ENCODE measurements around the gene PDZD8.
A peak's percentile ranks its signal among the peaks of the same experiment; 100 is the strongest.

The PDZD8 gene, protein sequence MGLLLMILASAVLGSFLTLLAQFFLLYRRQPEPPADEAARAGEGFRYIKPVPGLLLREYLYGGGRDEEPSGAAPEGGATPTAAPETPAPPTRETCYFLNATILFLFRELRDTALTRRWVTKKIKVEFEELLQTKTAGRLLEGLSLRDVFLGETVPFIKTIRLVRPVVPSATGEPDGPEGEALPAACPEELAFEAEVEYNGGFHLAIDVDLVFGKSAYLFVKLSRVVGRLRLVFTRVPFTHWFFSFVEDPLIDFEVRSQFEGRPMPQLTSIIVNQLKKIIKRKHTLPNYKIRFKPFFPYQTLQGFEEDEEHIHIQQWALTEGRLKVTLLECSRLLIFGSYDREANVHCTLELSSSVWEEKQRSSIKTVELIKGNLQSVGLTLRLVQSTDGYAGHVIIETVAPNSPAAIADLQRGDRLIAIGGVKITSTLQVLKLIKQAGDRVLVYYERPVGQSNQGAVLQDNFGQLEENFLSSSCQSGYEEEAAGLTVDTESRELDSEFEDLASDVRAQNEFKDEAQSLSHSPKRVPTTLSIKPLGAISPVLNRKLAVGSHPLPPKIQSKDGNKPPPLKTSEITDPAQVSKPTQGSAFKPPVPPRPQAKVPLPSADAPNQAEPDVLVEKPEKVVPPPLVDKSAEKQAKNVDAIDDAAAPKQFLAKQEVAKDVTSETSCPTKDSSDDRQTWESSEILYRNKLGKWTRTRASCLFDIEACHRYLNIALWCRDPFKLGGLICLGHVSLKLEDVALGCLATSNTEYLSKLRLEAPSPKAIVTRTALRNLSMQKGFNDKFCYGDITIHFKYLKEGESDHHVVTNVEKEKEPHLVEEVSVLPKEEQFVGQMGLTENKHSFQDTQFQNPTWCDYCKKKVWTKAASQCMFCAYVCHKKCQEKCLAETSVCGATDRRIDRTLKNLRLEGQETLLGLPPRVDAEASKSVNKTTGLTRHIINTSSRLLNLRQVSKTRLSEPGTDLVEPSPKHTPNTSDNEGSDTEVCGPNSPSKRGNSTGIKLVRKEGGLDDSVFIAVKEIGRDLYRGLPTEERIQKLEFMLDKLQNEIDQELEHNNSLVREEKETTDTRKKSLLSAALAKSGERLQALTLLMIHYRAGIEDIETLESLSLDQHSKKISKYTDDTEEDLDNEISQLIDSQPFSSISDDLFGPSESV

DNA sequence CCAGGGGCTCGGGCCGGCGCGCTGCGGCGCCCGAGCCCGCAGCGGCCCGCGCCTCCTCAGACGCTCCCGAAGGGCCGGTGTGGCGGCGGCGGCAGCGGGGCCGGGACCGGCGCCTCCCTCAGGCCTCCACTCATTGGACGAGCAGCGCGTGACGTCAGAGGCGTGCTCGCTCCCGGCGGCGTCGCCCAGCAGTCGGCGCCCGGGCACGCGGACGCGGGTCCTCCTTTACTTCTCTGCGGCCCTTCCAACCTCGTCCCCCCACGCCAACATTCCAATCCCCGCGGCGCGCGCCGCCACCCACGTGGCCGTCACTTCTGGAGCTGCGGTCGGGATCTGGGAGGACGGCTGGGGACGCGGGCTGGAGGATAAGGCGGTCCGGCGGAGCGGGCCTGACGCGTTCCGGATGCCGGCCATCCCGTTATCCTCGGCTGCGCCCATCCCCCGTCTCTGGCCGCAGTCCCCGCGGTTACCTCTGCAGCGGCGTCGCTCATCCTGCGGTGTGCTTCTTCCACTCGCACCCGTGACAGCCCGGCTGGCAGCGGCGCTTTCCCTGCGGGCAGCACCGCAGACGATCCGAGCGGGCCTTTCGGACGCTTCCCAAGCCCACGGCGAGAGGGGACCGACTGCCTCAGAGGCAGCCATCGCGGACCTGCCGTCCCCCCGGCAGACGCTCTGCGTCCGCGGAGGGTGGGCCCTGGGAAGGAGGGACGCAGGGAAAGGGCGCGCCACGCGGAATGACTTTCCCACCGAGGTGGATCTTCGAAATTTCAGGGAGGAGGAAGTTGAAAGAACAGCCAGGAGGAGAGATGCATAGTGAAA, at the start of gene PDZD8:
TSS of gene PDZD8 (minus strand) at position 81 of the 819 bp plus-strand sequence. CDS start 213 bp downstream, outside the sequence.
- peak; percentile 82 to 89 (median 84) for DNase-seq

DNA sequence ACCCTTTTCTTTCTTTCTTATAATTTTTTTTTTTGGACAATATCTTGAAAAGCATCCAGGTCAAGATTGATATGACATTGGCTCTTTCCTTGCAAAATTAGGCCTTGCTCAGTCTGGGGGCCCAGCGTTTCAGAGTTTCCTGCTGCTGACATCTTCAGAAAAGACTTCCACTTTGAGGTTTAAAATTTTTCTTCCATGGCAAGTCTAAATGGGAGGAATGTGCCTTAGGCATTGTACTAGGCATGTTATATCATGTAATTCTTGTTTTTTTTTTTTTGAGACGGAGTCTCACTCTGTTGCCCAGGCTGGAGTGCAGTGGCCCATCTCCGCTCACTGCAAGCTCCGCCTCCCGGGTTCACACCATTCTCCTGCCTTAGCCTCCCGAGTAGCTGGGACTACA, 48.9 kb upstream of the PDZD8 start:
- no peak for DNase-seq

DNA sequence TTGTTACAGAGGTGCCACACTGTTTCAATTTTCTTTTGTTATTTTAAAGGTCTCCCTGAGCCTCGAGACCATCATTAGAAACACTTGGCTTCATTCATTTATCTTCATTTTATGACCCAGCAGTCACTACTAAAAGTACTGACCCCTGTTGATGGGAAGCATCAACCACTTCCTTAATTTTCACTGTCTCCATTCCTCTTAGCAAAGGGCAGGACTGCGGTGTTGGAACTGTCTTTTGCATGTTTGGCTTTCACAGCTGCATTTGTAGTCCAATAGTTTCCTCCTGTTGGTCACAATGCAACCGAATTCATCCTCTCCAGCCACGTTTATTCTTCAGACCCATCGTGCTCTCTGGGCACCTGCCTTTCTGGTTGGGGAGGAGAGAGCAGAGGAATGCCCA, 46.7 kb upstream of the PDZD8 start:
- DNase-seq: no peak

DNA sequence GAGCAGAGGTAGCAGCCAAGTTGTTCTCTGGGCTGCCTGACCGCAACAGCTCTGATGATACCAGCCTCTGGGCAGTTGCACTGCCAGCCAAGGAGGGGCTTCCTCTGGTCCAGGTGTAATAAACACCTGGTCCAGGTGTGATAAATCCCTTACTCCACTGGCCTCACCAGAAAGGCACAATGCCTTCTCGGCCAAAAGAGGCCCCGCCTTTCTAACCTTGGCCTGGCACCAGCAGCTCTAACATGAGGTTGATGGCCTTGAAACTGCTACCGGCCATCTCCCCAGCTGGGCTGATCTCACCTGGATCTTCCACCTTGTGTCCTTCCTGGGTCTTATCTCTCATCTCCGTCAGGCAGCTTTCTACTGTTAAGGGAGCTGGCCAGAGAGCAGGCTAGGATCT, 45.5 kb upstream of the PDZD8 start:
- DNase-seq: no peak

DNA sequence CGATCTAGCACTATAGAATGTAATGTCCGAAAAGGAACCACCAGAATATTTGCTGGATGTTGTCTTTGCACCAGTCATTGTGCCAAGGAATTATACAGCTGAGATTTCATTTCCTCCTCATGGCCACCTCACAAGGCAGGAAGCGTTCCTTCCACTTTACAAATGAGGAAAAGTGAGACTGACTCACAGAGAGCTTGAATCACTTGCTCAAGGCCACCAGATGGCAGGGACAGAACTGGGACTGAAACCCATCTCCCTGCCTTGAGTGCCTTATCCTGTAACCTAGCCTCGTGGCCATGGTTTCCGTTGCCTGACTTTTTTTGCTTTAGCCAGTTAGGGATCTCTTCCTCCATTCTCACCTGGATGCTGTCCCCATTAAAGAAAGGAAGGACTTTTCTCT, 44.7 kb upstream of the PDZD8 start:
- DNase-seq: no peak

DNA sequence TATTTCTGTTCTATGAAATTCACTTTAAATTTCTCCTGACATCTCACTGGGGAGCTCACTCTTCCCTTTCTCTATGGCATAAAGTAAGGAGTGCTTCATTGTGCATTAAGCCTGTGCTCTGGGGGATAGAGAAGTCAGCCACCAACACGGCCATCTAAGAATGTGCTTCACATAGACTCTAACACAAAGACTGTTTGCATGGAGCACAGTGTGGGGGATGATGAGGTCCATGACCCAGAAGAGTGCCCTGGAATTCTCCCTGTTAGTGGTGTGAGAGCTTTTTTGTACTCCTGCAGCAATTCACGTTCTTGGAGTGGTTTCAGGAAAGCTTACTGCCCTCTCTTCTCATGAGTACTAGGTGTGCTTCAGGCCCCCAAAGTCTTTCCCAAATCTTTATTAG, 43.9 kb upstream of the PDZD8 start:
- no peak for DNase-seq

DNA sequence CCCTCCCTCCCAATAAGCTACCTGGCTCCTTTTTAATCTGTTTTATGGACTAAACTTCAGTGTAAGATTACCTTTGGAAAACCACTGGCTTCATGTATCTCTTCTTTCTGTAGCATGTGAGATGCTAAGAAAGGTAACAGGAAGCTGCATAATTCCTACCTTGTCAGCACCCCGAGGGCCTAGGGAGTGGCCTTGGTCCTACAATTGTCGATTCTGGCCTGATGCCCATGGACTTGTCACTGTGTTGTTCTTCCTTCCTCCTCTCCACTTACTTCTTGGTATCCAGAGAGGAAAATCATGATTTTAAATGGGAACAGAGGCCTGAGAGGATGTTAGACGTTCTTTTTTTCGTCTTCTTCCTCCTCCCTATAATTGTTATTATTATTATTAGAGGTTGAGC, 42.9 kb upstream of the PDZD8 start:
- DNase-seq: no peak

DNA sequence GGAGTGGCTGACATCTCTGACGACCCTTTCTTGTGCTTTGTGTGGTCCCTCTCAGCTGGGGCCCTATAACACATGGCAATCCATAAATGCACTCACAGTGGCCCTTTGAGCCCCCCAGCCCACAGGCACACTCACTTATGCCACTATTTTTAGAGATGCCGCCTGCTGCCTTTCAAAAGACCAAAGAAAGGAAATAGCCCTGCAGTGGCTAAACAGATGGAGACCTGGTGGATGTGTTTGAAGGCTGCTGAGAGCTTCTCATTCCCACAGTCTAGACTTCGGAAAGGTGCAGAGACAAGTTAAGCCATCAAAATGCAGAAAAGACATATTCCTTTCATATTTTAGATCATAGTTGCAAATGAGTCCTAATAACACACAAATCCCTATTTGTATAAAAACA, 42.0 kb upstream of the PDZD8 start:
- DNase-seq: no peak

DNA sequence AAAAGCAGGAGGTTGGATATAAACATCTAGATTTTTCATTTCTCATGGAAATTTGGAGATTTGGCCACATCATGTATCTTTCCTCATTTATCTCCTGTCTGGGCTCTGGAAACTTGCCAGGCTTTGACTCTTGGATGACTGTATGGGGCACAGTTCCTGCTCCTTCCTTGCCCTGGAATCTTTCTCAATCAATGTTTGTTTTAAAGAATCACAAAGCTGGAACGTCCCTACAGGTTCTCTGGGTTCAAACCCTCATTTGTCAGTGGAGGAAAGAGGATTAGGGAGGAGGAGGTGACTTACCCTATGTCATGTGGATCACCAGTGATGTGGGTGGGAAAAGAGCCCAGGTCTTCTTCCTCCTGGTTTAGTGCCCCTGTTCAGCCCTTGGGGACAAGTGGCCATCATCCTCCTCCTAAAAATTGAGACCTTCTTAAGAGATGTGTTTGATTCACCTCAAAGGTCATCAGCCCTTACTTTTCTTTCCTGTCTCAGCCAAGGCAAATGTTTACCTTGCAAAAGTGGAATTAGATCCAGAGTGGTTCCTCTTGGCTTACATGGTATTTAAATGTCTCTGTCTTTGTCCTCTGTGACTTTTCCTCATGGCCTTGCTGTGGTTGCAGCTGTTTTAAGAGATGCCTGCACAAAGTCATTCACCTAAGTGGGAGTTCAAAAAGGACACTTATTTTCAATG, 38.8 kb upstream of the PDZD8 start:
- DNase-seq: no peak

DNA sequence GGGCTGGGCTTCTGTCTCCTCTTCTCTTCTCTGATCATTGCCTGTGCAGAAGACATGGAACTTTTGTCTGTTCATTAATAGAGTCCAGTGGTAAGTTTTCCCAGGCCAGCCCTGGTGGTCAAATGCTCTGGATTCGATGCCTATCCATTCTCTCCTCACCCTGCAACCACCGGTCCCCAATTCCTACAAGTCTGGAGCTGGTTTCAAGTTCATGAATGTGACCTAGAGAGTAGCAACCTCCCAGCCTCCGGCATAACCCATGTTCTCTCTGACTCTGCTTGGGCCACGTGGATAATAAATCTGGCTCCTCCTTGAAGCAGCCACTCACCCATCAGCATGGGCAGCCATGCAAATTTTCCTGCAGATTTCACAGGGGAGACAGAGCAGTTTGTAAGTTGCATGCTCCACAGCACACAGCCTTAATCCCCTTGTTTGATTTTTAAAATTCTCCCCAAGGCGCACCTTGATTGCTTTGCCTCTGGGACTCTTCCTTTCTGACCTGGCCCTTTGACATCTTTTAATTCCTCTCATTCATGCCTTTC, 37.3 kb upstream of the PDZD8 start:
- DNase-seq: no peak

DNA sequence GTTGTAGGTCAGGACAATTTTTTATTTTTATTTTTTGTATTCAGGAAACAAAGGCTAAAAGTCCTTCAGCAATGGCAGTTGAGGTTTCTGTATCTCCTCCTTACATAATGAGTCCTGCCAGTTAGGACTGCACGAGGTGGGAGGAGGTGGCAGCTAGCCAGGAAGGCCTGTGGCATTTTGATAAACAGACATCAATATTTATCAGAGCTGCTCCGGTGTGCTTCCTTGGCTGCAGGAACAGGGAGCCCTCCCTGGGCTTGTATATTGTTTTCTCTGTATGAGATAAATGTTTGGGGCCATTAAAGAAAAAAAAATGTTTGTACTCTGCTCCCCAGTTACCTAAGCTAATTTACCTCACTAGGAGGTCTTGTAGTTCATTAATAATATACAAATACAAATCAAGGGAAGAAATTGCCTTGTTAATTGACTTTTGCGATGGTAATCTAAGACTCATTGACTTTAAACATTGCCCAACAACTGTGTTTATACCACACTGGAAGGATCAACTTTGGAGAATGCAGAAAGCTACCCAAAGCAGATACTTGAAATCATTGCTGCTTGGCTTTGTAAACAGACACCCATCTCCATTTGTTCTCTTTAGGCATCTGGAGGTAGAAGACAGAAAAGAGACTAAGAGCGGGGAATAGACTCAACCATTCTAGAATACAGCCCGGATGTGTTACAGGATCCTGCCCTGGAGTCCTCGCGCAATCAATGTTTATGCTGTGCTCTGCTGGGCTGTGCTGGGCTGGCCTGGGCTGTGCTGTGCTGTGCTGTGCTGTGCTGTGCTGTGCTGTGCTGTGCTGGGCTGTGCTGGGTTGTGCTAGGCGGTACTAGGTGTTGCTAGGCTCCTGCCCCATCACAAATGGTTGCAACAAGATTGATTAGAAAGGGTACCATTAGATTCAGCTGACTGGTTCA, 36.5 kb upstream of the PDZD8 start:
- no peak for DNase-seq

DNA sequence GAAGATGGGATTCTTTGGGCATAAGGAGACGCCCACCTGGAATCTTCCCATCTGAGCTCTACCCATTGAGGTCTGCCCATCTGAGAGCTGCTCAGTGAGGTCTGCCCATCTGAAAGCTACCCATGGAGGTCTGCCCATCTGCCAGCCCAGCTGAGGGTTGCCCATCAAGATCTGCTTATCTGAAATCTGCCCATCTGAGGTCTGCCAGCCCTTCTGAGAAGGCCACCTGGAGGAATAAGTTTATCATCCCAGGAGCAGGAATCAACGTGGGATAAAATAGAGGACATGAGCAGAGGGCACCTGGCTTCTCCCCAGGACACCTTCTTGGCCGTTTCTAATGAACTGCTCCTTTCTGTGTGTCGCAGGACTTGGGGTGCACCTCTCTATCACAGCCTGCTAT, 35.3 kb upstream of the PDZD8 start:
- no peak for DNase-seq

DNA sequence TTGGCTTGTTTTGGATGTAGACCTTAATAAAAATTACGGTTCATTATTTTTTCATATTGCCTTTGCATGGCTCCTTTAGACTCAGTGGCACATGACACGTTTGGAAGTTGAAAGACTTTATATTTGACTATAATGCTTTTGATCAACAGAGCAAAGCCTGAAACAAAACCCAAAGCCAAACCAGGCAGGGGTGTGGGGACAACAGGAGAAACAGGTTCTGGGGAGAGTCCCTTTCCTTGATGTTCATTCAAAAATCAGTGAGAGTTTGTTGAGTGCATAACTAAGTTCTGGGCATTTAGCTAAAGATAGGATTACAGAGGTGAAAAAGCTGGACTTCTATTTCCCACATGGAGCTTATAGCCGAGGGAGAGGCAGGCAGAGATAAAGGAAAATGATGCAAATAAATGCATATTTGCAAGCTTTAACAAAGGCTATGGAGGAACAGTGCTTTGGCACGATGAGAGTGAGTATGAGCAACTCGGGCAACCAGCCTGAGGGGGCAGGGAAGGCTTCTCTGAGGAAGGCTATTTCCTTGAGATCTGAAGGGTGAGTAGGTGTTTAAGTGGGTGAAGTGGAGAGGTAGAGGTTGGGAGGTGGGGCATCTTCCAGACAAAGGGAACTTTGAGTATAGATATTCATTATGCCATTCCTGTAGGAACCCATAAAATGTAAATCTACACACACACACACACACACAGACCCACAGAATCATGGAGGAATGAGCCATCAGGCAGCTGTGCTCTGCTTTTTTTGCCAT, 34.5 kb upstream of the PDZD8 start:
- DNase-seq: no peak

DNA sequence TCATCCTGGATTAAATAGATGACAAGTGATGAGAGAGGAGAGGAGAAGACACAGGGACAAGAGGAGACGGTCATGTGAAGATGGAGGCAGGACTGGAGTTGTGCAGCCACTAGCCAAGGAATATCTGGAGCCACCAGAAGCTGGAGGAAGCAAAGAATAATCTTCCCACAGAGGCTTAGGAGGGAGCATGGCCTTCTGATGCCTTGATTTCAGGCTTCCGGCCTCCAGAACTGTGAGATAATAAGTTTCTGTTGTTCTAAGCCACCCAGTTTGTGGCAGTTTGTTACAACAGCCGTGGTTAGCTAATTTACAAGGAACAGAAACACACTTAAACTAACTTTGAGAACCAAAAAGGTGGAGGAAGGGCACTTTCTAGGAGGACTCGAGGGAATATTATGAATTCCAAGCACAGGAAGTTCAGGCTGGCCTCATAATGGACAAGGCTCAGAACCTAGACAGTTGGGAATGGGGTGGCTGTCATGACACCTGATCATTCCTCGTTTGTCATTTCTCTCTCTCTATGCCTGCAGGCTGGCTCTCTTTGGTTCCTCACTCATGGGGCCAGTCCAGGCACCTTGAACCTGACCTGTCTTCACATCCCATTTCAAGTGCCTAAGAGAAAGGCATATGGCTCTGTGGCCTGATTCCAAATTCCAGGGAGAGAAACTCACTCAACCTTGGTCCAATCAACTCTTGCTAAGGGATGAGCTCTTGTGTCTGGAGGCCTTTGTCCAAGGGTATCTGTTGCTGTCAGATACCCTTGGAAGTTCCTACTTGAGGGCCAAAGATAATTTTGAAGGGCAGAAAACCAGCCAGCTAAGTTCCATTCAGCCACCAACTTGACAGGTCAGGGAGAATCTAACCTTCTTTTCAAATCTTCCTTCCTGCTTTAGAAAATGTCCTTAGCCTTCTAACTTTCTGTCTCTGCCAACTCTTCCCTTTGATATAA, 33.5 kb upstream of the PDZD8 start:
- no peak for DNase-seq

DNA sequence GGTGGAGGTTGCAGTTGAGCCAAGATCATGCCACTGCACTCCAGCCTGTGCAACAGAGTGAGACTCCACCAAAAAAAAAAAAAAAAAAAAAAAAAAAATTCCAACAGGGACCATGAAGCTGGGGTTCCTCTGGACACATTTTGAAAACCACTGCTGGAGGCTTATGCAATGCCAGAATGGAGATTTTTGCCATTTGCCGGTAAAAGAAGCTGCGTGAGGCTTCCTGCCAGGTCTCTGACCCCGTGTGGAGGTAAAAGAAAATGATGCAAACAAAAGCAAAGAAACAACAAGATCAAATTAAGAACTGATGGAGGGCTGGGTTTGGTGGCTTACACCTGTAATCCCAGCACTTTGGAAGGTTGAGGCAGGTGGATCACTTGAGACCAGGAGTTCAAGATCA, 30.5 kb upstream of the PDZD8 start:
- no peak for DNase-seq

DNA sequence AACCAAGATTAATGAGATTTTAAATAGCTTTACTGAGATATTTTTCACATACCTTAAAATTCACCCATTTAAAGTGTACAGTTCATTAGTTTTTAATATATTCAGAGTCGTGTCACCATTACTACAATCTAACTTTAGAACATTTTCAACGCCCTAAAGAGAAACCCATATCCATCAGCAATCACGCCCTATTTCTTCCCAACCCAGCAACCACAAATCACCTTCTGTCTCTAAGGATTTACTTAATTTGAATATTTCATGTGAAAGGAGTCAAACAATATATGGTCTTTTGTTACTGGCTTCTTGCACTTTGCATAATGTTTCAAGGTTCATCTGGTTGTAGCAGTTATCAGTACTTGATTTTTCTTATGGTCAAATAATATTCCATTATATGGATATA, 25.1 kb upstream of the PDZD8 start:
- DNase-seq: no peak

DNA sequence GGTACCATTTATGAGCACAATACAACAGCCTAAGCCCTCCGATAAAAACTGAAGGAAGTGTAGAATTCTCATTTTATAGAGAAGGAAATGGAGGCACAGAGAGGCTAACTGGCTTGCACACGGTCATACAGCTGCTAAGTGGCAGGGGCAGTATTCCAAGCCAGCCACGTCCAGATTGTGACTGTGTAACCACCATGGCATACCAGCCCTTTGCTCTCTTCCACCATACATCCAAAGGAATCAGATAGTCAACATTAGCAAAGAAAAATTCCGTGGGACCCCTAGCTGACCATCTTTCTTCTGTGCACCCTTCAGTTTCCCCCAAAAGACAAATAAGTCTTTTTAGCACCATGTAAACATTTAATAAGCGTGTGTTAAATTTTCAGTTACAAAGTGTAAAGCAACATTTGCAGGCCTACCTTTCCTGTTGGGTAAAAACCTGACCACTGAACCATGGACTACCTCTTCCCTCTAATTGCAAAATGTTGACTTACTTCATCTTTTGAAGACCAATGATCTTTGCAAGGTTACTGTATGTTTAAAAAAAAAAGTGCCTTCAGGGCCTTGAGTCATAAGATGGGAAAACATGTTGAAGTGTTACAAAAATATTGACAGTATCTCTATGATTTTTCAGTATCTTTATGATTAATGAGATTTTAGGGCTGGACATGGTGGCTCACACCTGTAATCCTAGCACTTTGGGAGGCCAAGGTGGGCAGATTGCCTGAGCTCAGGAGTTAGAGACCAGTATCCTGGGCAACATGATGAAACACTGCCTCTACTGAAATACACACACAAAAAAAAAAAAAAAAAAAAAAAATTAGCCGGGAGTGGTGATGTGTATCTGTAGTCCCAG, 24.3 kb upstream of the PDZD8 start:
- no peak for DNase-seq

DNA sequence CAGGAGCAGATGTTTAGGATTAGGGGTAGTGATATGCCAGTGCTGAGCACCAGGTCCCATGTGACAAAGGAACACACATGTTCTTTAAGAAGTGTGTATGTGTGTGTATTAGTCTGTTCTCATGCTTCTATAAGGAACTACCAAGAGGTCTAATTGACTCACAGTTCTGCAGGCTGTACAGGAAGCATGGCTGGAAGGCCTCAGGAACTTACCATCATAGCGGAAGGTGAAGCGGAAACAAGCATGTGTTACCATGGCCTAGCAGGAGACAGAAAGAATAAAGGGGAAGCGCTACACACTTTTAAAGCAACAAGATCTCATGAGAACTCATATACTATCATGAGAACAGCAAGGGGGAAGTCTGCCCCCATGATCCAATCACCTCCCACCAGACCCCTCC, 22.8 kb upstream of the PDZD8 start:
- DNase-seq: no peak

Measured in stimulated activated naive CD4-positive, alpha-beta T cell (primary cell).